Activated CD8-positive, alpha-beta T cell treated with anti-CD3 and anti-CD28 coated beads for 36 hours (primary cell): ENCODE data around the gene TST. TPM values are rescaled to one million over a fixed set of nuclear protein-coding genes. Genes with fewer than 3 reads are reported as not detected.

Experiments used
- ATAC-seq: fragments of 200-7000 bp; cut with Tn5 transposase; one replicate; pipeline ENCODE4 v1.10.0; 2021; ENCODE audit warnings: mild to moderate bottlenecking, moderate library complexity
- CTCF ChIA-PET: fragments of 350-600 bp; sonication (Branson Sonifier 250); formaldehyde crosslinking; loops from one replicate; lab custom pipeline; 2021; ENCODE audit warnings: antibody characterized with exemption; lab: Charles Lee
- POLR2A ChIA-PET: fragments of 350-600 bp; sonication (Branson Sonifier 250); formaldehyde crosslinking; loops from one replicate; lab custom pipeline; 2021; ENCODE audit warnings: antibody characterized with exemption; lab: Charles Lee
- DNase-seq: peaks from one replicate; pipeline ENCODE4 v3.0.0-alpha.2; 2020
- H3K27ac Mint-ChIP-seq: one replicate; pipeline ENCODE4 v1.8.0; 2021; ENCODE audit warnings: mild to moderate bottlenecking, mixed read lengths
- H3K27me3 Mint-ChIP-seq: one replicate; pipeline ENCODE4 v1.8.0; 2021; ENCODE audit warnings: mixed read lengths
- H3K36me3 Mint-ChIP-seq: one replicate; pipeline ENCODE4 v1.8.0; 2021; ENCODE audit warnings: low read depth, mixed read lengths
- H3K4me1 Mint-ChIP-seq: one replicate; pipeline ENCODE4 v1.8.0; 2021; ENCODE audit warnings: low read depth, mixed read lengths
- H3K4me3 Mint-ChIP-seq: one replicate; pipeline ENCODE4 v1.8.0; 2021; ENCODE audit warnings: mild to moderate bottlenecking, moderate library complexity, mixed read lengths
- H3K9me3 Mint-ChIP-seq: one replicate; pipeline ENCODE4 v1.8.0; 2021; ENCODE audit warnings: mixed read lengths
- intact Hi-C: fragments of 100-400 bp; cut with micrococcal nuclease; formaldehyde crosslinking; loops from one replicate; pipeline ENCODE4 v1.10.0; 2022
- total RNA-seq, 2 experiments: library from RNA; stranded (reverse); gene quantifications; one replicate each; pipeline ENCODE4 v1.2.3, GENCODE V29; 2021
- TF ChIP-seq, protein P1 (sequence below): fragments of 200-600 bp; IDR thresholded peaks from one replicate; pipeline ENCODE4 v1.8.0; 2022; ENCODE audit warnings: antibody characterized with exemption, mild to moderate bottlenecking

TST gene
- total RNA-seq, 2 experiments from 2014 or later, result 1.2 to 1.8 TPM

DNA sequence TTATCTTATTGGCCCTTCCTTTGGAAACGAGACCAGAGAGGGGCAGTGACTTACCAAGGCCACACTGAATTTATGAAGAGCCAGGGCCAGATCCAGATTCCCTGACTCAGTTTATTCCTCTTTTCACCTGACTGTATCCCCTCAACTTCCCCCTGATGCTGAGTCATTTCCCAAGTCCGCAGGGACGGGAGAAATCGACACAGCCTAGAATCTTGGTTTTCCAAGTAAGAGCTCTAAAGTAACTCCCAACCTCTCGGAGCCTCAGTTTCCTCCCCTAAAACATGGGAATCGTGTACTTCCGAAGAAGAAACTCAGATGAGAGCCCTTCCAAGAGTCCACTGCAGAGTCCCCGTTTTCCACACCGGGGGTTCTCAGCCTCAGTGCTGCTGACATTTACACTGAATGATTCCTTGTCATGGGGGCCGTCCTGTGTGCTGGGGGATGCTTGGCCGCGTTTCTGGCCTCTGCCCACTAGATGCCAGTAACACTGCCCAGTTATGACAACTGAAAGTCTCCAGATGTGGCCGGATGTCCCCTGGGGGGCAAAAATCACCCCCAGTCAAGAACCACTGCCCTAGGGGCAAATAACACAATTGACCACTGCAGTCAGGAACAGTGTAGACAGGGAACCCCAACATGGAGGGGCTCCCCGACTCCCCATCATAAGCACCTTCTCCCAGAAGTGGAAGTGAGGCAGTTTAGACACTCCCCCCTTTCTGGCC lies 11.5 kb upstream of the TST start:
- TF ChIP-seq, protein P1, sequence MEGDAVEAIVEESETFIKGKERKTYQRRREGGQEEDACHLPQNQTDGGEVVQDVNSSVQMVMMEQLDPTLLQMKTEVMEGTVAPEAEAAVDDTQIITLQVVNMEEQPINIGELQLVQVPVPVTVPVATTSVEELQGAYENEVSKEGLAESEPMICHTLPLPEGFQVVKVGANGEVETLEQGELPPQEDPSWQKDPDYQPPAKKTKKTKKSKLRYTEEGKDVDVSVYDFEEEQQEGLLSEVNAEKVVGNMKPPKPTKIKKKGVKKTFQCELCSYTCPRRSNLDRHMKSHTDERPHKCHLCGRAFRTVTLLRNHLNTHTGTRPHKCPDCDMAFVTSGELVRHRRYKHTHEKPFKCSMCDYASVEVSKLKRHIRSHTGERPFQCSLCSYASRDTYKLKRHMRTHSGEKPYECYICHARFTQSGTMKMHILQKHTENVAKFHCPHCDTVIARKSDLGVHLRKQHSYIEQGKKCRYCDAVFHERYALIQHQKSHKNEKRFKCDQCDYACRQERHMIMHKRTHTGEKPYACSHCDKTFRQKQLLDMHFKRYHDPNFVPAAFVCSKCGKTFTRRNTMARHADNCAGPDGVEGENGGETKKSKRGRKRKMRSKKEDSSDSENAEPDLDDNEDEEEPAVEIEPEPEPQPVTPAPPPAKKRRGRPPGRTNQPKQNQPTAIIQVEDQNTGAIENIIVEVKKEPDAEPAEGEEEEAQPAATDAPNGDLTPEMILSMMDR, result no peak
- ChIA-PET POLR2A (interaction anchor here (1.2 to 2.2 kb wide), 2 partner anchors 14 to 30 kb away, joined by 3 to 9 read pairs; no protein-coding TSS in a partner anchor), CTCF (interaction anchor here (1.1 to 1.5 kb wide), 3 partner anchors 9 to 16 kb away, joined by 3 to 6 read pairs (median 6); partner anchors contain the start of gene TST)
- H3K4me1 Mint-ChIP-seq, result no peaks in the 10 kb centered on the region
- no peak overlapping the region for H3K4me3 Mint-ChIP-seq
- no peak for DNase-seq
- no peaks in the 10 kb centered on the region for H3K27me3 Mint-ChIP-seq
- no peaks in the 10 kb centered on the region for H3K36me3 Mint-ChIP-seq
- no peak for ATAC-seq
- intact Hi-C loops, result no loop called here
- H3K27ac Mint-ChIP-seq, result no peak overlapping the region
- no peaks in the 10 kb centered on the region for H3K9me3 Mint-ChIP-seq

DNA sequence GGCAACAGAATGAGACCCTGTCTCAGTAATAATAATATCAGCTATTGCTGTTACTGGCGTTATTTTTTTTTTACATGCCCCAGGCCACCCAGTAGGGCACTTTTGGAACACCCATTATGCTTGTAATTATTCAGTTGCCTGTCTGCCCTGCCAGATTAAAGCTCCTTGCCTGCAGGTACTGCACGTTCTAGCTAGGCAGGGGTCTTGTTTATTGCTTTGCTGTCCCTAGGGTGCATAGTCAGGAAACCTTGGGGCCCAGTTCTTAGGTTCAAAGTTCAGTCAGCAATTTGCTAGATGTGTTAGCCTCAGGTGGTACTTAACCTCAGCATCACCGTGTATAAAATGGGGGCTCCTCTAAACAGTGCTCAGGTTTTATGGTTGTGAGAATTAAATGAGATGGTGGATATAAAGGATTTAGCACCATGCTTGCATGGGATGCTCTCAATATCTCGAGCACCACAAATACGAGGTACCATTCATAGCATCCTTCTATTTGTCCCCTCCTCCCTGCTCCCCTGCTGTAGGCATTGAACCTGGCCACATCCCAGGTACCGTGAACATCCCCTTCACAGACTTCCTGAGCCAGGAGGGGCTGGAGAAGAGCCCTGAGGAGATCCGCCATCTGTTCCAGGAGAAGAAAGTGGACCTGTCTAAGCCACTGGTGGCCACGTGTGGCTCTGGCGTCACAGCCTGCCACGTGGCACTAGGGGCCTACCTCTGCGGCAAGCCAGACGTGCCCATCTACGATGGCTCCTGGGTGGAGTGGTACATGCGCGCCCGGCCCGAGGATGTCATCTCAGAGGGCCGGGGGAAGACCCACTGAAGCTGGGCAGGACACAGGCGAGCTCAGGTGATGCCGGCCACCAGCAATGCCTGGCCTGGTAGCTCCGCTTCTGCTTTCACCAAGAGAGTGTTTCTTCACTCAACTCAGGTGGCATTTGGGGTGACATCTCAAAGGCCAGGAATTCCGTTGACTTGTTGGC lies 9.7 kb upstream of the TST start:
- TF ChIP-seq, protein P1, result no peak
- Mint-ChIP-seq H3K4me3 (no peak overlapping the region), H3K9me3 (no peaks in the 10 kb centered on the region), H3K27me3 (no peaks in the 10 kb centered on the region), H3K36me3 (no peaks in the 10 kb centered on the region), H3K4me1 (no peaks in the 10 kb centered on the region), H3K27ac (no peak overlapping the region)
- CTCF ChIA-PET, result interaction anchor here (0.7 to 2.4 kb wide), 5 partner anchors 9 to 170 kb away, joined by 3 to 8 read pairs (median 3); partner anchors contain the start of gene TST
- no peak for ATAC-seq
- POLR2A ChIA-PET, result interaction anchor here (1.1 to 2.2 kb wide), 2 partner anchors 11 to 16 kb away, joined by 3 to 9 read pairs; no protein-coding TSS in a partner anchor
- DNase-seq, result no peak
- intact Hi-C loops, result no loop called here

DNA sequence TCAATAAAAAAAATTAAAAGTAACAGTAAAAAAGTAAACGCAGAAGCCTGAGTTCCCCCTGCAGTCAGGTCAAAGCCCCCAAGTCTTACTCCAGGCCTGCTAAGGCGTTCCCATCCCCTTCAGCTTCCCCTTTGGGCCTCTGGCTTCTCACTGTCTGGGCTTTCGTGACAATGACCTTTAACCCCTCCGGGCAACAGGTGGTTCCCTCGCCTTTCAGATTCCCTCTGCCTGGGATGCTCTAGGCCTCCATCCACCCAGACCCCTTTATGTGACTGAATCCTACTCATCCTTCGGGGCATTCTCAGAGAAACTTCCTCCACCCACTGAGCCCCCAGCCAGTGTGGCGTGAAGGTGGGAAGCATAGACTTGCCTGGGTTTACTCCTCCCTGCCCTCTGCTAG lies 8.3 kb upstream of the TST start:
- Mint-ChIP-seq H3K27me3 (no peaks in the 10 kb centered on the region), H3K4me3 (no peak overlapping the region), H3K36me3 (no peaks in the 10 kb centered on the region), H3K27ac (no peak overlapping the region), H3K4me1 (no peaks in the 10 kb centered on the region), H3K9me3 (no peaks in the 10 kb centered on the region)
- POLR2A ChIA-PET, result no interaction called here
- CTCF ChIA-PET, result interaction anchor here (1.1 to 2.4 kb wide), 2 partner anchors 16 to 171 kb away, joined by 3 to 8 read pairs; no protein-coding TSS in a partner anchor
- TF ChIP-seq, protein P1, result no peak
- ATAC-seq (no peak), DNase-seq (no peak)
- intact Hi-C loops, result no loop called here

DNA sequence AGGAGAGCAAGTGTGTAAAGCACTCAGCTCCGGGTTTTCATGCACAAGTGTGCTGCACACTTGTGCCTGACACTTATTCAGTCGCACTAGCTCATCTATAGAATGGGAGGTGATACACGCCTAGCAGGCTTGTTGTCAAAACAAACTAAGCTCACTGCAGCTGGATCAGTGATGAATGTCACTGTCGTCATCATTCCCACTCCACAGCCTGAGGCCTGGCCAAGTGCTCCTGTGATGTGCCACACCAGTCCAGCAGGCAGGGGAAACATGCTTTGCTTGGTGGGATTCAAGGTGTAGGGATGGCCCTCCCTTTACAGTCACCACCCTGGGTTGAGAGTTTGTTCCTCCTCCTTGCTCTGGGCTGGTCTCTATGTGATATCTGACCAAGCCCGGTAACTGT lies 7.1 kb upstream of the TST start:
- TF ChIP-seq, protein P1, result no peak
- CTCF ChIA-PET, result interaction anchor here (1.4 to 4.1 kb wide), 2 partner anchors 11 to 18 kb away, joined by 3 to 19 read pairs; no protein-coding TSS in a partner anchor
- Mint-ChIP-seq H3K36me3 (no peaks in the 10 kb centered on the region), H3K27me3 (peaks cover 3% of the 10 kb centered on the region), H3K9me3 (no peaks in the 10 kb centered on the region), H3K27ac (no peak overlapping the region), H3K4me3 (no peak overlapping the region), H3K4me1 (peaks cover 4% of the 10 kb centered on the region)
- ATAC-seq (no peak), DNase-seq (no peak)
- intact Hi-C loops, result no loop called here
- POLR2A ChIA-PET, result interaction anchor here (1.0 to 1.5 kb wide), 2 partner anchors 10 to 174 kb away, joined by 4 read pairs; no protein-coding TSS in a partner anchor
